G401 (cell line): ENCODE data around the gene GTF3A. TPM values are rescaled to one million over a fixed set of nuclear protein-coding genes. Genes with fewer than 3 reads are reported as not detected.

ENCODE experiments used
- DNase-seq: peaks from one replicate; pipeline ENCODE4 v3.0.0-alpha.2; 2015; ENCODE audit warnings: low spot score
- in situ Hi-C: cut with HindIII; loops from 2 replicates; pipeline ENCODE4 v1.10.0; 2016; ENCODE audit warnings: low sequenced_read_pairs, mixed read lengths
- total RNA-seq: library from RNA; depleted of rRNA; stranded (reverse); fragments of >200 nt; shearing (Covaris generic); gene quantifications from 2 replicates; pipeline ENCODE4 v1.2.3, GENCODE V29; 2014

GTF3A gene
- total RNA-seq, 1 experiment from 2014 or later = 243 TPM

GRCh38 chr13:27403727-27404385, 20.6 kb upstream of the GTF3A start:
- no peak for DNase-seq
- in situ Hi-C loops = no loop called here

DNA sequence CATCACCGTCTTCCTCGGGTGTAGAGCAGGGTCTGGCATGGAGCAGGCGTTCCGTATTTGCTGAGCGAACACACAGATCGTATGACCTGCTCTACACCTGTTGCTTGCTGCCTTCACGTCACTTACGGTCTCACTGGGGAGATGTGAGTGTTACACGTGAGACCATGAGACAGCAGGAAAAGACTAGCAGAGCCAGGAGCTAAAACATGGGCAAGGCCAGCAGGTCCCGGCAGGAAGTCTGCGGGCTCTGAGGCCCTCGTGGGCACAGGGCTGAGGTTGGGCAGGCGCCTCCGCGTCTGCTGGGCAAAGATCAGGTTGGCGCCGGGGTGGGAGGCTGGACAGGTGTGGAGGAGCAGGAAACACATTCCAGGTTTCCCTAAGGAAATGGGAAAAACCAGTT, 19.7 kb upstream of the GTF3A start:
- in situ Hi-C loops = no loop called here

DNA sequence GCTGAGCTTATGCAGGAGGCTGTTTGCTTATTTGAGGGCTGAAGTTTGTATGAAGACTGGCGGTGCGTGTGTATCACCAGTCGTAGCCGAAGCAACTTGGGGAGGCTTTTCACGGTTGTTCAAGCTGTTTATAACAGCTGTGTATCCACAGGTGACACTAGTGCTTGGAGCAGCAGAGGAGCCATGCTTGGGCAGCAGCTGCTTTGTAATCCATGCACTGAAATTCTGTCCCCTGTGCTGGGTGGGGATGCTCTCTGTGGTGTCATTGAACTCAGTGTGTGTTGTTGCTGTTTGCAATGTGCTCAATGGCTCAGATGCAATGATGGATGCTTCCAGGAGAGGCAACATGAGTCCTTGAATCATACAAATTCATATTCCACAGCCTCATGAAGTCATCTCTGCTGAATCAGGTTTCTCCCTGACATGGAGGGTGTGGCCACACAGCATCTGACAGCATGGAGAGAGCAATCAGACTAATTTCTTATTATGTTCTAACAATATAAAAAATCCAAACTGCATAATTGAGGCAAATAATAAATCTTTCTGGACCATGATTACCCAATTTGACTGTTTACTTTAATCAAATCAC, 18.8 kb upstream of the GTF3A start:
- no peak for DNase-seq
- in situ Hi-C loops = no loop called here

More for the DNA sequence above, 19.7 kb upstream of the GTF3A start:
- no peak for DNase-seq

- in situ Hi-C loops = no loop called here
- DNase-seq = peak; percentile 62
Measured at GRCh38 chr13:27406178-27406939, 18.1 kb upstream of the GTF3A start.

DNA sequence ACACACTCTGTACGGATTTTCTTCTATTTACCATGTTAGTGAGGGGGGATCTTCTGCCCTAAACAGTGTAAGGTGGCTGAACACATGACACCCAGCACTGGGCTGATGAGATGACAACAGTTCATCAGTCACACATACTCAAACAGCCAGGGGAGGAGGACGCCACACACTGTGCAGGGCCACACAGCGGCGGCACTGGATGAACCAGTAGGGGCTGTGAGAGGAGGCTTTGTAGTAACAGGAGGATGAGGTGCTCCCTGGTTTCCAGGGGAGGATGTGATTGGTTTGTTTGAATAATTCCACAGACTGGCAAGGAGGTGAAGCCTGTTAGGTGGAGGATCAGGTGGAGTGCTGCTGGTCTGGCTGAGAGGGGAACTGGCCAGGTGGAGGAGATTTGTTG, 16.3 kb upstream of the GTF3A start:
- no peak for DNase-seq
- in situ Hi-C loops = no loop called here

- DNase-seq = no peak
- in situ Hi-C loops = no loop called here
Measured at GRCh38 chr13:27409013-27409412, 15.4 kb upstream of the GTF3A start.

GRCh38 chr13:27411341-27411740, 13.1 kb upstream of the GTF3A start:
- no peak for DNase-seq
- in situ Hi-C loops = no loop called here

- in situ Hi-C loops = no loop called here
- no peak for DNase-seq
Measured at GRCh38 chr13:27415116-27415515, 9.3 kb upstream of the GTF3A start.

DNA sequence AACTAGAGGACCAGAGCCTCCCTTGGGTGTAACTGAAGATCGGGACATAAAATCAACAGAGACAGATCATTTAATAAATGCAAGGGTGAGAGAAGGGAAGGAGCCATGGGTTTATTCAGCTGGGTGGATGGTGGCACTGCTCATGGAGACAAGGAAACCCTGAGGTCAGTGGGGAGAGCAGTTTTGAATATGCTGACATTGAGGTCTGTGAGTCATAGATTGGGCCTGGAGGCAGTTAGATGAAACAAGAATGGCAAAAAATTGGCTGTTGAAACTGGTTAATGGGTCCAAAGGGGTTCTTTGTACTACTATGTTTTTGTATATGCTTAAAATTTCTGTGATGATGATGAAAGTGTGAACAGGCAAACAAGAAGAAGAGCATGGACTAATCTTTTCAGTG, 5.1 kb upstream of the GTF3A start:
- no peak for DNase-seq
- in situ Hi-C loops = no loop called here

DNA sequence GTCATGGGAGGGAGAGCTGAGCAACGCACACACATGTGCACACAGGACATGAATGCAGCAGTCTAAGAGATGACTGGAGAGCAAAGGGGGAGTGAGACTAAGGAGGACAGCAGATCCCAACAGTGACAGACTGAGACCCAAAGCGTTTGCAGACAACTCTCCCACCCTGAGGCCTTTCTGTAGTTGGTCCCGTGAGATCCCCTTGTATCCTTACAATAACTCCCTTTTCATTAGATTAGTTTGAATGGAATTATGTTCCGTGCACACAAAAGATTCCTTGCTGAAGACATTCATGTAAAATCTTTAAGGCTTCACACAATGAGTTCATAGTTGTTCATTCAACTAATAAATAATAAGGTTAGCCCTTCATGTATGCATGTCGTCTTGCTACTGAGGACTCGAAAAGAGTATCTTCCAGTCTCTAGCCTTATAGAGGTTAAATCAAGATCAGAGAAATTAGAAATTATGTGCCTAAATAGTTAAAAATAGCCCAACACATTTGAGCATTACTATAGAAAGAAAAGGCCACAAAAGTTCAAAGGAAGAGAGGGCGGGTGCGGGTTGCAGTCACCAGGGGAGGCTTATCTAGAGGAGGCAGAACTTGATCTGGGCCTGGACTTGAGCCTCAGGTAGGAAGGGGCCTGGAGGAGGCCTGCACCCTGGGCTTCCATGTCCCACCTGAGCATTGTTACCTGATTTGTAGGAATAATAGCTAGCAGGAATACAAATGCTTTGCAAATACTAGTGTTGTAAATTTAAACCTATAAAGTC, 3.1 kb upstream of the GTF3A start:
- no peak for DNase-seq
- in situ Hi-C loops = no loop called here

- peak; percentile 8 for DNase-seq
- in situ Hi-C loops = no loop called here
Measured at GRCh38 chr13:27423333-27423732, 1.1 kb upstream of the GTF3A start.

DNA sequence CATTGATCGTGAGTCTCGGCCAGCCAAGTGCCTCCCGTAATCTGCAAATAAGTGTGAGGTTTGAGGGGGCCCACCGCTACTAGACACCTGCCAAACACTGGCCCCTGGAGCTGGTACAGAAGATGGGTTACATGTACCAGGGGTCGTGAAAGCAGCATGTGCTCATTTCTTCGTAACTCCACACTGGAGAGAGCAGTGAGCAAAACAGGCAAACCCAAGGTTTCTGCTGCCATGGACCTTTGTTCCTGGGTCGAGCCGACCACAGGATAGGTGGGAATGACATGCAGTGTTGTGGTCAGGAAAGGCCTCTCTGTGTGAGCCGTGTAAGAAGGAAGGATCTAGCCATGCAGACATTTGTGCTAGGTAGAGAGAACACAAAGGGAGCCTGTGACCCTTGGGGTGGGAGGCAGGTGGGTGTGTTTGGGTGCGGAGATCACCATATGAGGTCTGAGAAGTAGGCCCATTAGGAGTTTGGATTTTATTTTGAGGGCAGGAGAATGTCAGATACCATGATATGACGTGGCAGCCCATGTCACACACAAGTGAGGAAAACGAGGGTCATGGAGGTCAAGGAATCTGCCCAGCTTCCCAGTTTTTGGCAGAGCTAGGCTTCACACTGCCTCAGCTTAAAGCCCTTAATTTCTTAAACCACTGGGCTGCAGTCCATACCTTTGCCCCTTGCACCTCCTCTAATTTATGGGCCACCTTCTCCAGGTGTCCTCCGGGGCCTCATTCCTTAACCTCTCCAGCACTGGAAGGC, 919 bp downstream of the GTF3A start:
- peak; percentile 28 for DNase-seq
- in situ Hi-C loops = no loop called here

GRCh38 chr13:27425918-27426630, 1.7 kb downstream of the GTF3A start:
- peak; percentile 89 for DNase-seq
- in situ Hi-C loops = no loop called here

GRCh38 chr13:27427641-27428040, 3.2 kb downstream of the GTF3A start:
- in situ Hi-C loops = no loop called here
- no peak for DNase-seq

DNA sequence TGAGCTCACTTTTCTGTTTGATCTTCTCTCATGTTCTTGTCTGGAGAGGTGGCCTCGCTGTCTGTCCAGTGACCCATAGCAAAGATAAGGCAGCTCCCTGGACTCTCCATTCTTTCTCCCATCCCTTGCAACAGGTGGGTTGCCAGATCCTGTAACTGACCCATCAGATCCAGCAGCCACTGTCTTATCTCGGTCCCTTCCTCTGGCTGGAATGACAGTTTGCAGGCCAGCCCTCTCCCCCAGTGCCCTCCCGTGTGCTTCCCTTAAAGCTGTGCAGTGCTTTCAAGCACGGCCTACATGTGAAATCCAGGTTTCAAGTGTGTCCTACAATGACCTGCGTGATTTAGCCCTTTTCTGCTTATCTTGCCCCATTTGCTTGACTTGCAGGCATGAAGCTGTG, 3.7 kb downstream of the GTF3A start:
- in situ Hi-C loops = no loop called here

DNA sequence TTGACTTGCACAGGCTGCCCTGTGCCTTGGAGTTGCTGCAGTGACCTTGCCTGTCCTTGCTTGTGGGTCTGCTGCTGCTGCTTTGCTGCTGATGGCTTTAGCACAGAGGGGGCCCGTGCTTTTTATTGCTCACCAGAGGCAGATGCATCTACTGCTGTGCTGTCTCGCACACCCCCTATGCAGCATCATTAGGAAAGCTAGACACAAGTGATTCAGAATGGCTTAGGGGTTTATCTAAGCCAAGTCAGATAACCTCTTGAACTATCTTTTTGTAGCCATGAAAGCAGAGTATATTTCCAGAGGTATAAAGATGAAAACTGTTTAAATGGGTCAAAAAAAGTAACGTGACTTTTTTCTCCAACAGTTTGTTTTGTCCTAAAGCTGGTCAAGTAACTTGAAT, 7.8 kb downstream of the GTF3A start:
- DNase-seq = no peak
- in situ Hi-C loops = no loop called here

More for the DNA sequence above, 3.7 kb downstream of the GTF3A start:
- DNase-seq = no peak

DNA sequence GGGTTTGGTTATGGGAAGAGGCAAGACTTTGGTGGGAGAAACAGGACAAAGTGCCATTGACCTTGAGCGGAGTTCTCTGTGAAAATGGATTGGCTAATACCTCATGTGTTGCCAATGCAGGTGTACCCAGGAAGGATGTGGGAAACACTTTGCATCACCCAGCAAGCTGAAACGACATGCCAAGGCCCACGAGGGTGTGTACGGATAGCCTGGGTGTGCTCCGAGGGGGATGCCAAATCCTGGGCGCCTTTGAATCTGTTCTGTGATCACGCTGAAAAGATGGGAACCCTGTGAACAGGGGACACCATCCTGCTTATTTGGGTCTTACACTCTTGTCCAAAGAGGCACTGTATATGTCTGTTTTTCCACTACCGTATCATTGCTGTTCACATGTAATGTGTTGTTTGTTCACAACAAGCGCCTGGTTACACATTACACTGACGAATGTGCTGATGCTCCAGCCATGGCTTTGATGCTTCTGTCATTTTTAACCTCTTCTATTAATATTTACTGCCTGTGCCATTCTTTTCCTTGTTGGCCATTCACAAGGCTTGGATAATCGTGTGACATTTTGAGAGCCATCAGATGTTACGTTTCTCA, 8.3 kb downstream of the GTF3A start:
- no peak for DNase-seq
- in situ Hi-C loops = no loop called here

DNA sequence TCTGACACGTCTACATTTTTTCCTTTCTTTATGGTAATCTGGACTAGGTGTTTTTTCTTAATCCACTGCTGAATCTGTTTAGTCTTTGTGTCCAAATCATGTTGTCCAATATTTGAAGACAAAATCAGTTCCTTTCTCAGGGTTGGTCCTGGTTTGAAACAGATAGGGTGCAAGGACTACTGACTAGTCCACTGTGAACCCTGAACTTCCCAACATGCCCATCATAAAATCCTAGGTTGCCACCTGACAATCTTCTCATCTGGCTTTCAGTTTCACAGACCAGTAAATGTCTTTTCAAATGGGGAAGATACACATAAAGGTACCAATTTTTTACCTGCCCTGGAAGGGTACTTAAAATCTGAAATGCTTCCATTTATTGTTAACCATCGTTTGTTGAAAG, 12.7 kb downstream of the GTF3A start:
- no peak for DNase-seq
- in situ Hi-C loops = no loop called here
